ENCODE data around the gene FKBP10.

FKBP10 gene

GRCh38 chr17:41796121-41796895, 16.5 kb upstream of the FKBP10 start:
- no peak overlapping the region for H2AFZ ChIP-seq (ENCODE audit: low read depth, low read length)
- H3K79me2 ChIP-seq (ENCODE audit: insufficient read depth, low read length): no peaks in the 10 kb centered on the region
- H3K9ac ChIP-seq (ENCODE audit: low read depth, low read length): no peak overlapping the region
- ATAC-seq (ENCODE audit: insufficient read depth, low read depth) (no peak), DNase-seq (no peak)
- no peaks in the 10 kb centered on the region for H3K27me3 ChIP-seq (ENCODE audit: insufficient read depth, low read length, poor library complexity)
- no peak overlapping the region for H3K27ac ChIP-seq (ENCODE audit: low read length)
- no peaks in the 10 kb centered on the region for H4K20me1 ChIP-seq (ENCODE audit: insufficient read depth, low read length)
- H3K36me3 ChIP-seq (ENCODE audit: insufficient read depth, low read length): no peaks in the 10 kb centered on the region
- no peaks in the 10 kb centered on the region for H3K9me3 ChIP-seq (ENCODE audit: insufficient read depth, low read length, severe bottlenecking)
- H3K4me3 ChIP-seq (ENCODE audit: low read depth in 1 of 2, low read length in 2 of 2): no peak overlapping the region
- no peak for TF ChIP-seq EZH2 (IDR thresholded peaks at IDR 0.05; ENCODE audit: borderline replicate concordance, low read depth, low read length, severe bottlenecking)
- no peak for TF ChIP-seq CTCF (IDR thresholded peaks at IDR 0.05; ENCODE audit: borderline replicate concordance, extremely low read depth, low read length, poor library complexity, severe bottlenecking)
- H3K4me2 ChIP-seq (ENCODE audit: insufficient read depth, low read length): no peak overlapping the region
- H3K4me1 ChIP-seq (ENCODE audit: insufficient read depth, low read length): peaks cover 1% of the 10 kb centered on the region

GRCh38 chr17:41797377-41797776, 15.4 kb upstream of the FKBP10 start:
- Histone ChIP-seq H3K4me3 (ENCODE audit: low read depth in 1 of 2, low read length in 2 of 2) (no peak overlapping the region), H3K27ac (ENCODE audit: low read length) (no peak overlapping the region), H2AFZ (ENCODE audit: low read depth, low read length) (no peak overlapping the region), H3K79me2 (ENCODE audit: insufficient read depth, low read length) (no peaks in the 10 kb centered on the region), H4K20me1 (ENCODE audit: insufficient read depth, low read length) (no peaks in the 10 kb centered on the region), H3K9ac (ENCODE audit: low read depth, low read length) (no peak overlapping the region), H3K36me3 (ENCODE audit: insufficient read depth, low read length) (no peaks in the 10 kb centered on the region), H3K9me3 (ENCODE audit: insufficient read depth, low read length, severe bottlenecking) (no peaks in the 10 kb centered on the region), H3K4me1 (ENCODE audit: insufficient read depth, low read length) (peaks cover 4% of the 10 kb centered on the region), H3K27me3 (ENCODE audit: insufficient read depth, low read length, poor library complexity) (no peaks in the 10 kb centered on the region), H3K4me2 (ENCODE audit: insufficient read depth, low read length) (no peak overlapping the region)
- TF ChIP-seq CTCF (IDR thresholded peaks at IDR 0.05; ENCODE audit: borderline replicate concordance, extremely low read depth, low read length, poor library complexity, severe bottlenecking) (no peak), EZH2 (IDR thresholded peaks at IDR 0.05; ENCODE audit: borderline replicate concordance, low read depth, low read length, severe bottlenecking) (no peak)
- no peak for ATAC-seq (ENCODE audit: insufficient read depth, low read depth)
- no peak for DNase-seq

GRCh38 chr17:41799366-41799765, 13.4 kb upstream of the FKBP10 start:
- H2AFZ ChIP-seq (ENCODE audit: low read depth, low read length): no peak overlapping the region
- DNase-seq: no peak
- peaks cover 4% of the 10 kb centered on the region for H3K4me1 ChIP-seq (ENCODE audit: insufficient read depth, low read length)
- H3K27ac ChIP-seq (ENCODE audit: low read length): no peak overlapping the region
- H3K9ac ChIP-seq (ENCODE audit: low read depth, low read length): no peak overlapping the region
- no peak overlapping the region for H3K4me3 ChIP-seq (ENCODE audit: low read depth in 1 of 2, low read length in 2 of 2)
- no peaks in the 10 kb centered on the region for H3K9me3 ChIP-seq (ENCODE audit: insufficient read depth, low read length, severe bottlenecking)
- H3K36me3 ChIP-seq (ENCODE audit: insufficient read depth, low read length): no peaks in the 10 kb centered on the region
- no peak overlapping the region for H3K4me2 ChIP-seq (ENCODE audit: insufficient read depth, low read length)
- no peaks in the 10 kb centered on the region for H4K20me1 ChIP-seq (ENCODE audit: insufficient read depth, low read length)
- H3K27me3 ChIP-seq (ENCODE audit: insufficient read depth, low read length, poor library complexity): no peaks in the 10 kb centered on the region
- TF ChIP-seq CTCF (IDR thresholded peaks at IDR 0.05; ENCODE audit: borderline replicate concordance, extremely low read depth, low read length, poor library complexity, severe bottlenecking) (no peak), EZH2 (IDR thresholded peaks at IDR 0.05; ENCODE audit: borderline replicate concordance, low read depth, low read length, severe bottlenecking) (no peak)
- ATAC-seq (ENCODE audit: insufficient read depth, low read depth): no peak
- no peaks in the 10 kb centered on the region for H3K79me2 ChIP-seq (ENCODE audit: insufficient read depth, low read length)
